ENCODE results near the gene STX1A.

The STX1A gene
- long read RNA-seq, donor 1, partial matches to known transcripts: 0 of 2 reads
- long read RNA-seq, donor 1, other reads (novel, unspliced or antisense): 0 of 2 reads
- long read RNA-seq, donor 2: 0 reads
- long read RNA-seq, donor 3, partial matches to known transcripts: 0 of 1 reads
- long read RNA-seq, donor 3, other reads (novel, unspliced or antisense): 0 of 1 reads
- long read RNA-seq, donor 4, partial matches to known transcripts: 0 of 2 reads
- long read RNA-seq, donor 4, other reads (novel, unspliced or antisense): 0 of 2 reads
- long read RNA-seq, donor 5: 0 reads
- long read RNA-seq, donor 6: 0 reads
- long read RNA-seq, donor 7, partial matches to known transcripts: 164 of 165 reads
- long read RNA-seq, donor 7, other reads (novel, unspliced or antisense): 0 of 165 reads
- long read RNA-seq, donor 8: 0 reads

DNA sequence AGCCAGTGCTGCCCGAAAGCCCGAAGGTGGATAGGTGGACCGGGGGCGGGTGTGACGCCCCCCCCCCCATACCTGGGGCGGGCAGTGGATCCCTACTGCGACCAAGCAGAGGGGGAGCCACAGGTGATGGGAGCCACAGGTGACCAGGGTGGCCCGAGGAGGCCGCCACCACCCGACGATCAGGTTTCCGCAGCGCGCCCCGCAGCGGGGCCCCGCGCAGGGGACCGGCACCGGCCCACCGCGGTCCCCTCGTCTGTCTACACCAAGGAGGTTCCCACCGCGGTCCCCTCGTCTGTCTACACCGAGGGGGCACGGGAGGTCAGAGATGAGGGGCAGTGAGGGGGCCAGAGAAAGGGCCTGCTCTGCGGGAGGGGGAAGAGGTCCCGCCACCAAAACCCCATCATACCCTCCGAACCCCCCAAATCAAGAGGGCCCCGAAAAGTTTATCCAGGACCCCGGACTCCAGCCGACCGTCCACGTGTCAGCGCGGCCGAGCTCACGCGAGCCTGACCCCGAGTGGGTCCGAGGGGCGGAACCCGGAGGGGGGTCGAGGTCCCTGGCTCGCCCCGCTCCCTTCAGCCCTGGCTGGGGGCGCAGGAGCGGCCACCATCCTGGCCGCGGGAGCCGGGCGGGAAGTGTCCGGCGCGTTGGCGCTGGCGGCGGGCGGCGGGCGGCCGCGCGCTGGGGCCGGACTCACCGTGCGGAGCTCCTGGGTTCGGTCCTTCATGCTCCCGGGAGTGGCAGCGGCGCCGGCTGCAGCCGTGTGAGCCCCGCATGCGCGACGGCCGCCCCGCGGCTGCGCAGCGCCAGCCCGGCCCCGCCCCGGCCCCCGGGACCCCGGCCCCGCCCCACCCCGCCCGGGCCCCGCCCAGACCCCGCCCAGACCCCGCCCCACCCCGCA, at the start of gene STX1A:
Gene STX1A, minus strand, starts transcription at position 765 of the 901 bp plus-strand sequence. Its CDS starts 38 bp downstream, at position 727.
- no peak for DNase-seq

- DNase-seq: peak; percentile 67
Observed at GRCh38 chr7:73768641-73769480, 49.4 kb upstream of the STX1A start.

GRCh38 chr7:73766556-73767229, 47.2 kb upstream of the STX1A start:
- DNase-seq: no peak

DNA sequence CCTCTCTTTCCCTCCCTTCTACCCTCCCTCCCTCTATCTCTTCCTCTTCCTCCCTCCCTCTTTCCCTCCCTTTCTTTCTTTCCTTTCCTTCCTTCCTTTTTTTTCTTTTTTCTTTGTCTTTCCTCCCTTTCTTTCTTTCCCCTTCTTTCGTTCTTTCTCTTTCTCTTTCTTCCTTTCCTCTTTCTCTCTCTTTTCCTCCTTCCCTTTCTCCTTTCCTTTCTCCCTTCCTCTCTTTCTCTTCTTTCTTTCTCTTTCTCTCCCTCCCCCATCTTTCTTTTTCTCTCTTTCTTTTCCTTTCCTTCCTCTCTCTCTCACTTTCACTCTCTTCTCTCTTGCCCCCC, 43.2 kb upstream of the STX1A start:
- DNase-seq: no peak

GRCh38 chr7:73761854-73762658, 42.6 kb upstream of the STX1A start:
- DNase-seq: peak; percentile 55

- DNase-seq: no peak
Observed at GRCh38 chr7:73758581-73759138, 39.2 kb upstream of the STX1A start.

- no peak for DNase-seq
Observed at GRCh38 chr7:73749931-73750776, 30.7 kb upstream of the STX1A start.

GRCh38 chr7:73746378-73746777, 26.9 kb upstream of the STX1A start:
- no peak for DNase-seq

DNA sequence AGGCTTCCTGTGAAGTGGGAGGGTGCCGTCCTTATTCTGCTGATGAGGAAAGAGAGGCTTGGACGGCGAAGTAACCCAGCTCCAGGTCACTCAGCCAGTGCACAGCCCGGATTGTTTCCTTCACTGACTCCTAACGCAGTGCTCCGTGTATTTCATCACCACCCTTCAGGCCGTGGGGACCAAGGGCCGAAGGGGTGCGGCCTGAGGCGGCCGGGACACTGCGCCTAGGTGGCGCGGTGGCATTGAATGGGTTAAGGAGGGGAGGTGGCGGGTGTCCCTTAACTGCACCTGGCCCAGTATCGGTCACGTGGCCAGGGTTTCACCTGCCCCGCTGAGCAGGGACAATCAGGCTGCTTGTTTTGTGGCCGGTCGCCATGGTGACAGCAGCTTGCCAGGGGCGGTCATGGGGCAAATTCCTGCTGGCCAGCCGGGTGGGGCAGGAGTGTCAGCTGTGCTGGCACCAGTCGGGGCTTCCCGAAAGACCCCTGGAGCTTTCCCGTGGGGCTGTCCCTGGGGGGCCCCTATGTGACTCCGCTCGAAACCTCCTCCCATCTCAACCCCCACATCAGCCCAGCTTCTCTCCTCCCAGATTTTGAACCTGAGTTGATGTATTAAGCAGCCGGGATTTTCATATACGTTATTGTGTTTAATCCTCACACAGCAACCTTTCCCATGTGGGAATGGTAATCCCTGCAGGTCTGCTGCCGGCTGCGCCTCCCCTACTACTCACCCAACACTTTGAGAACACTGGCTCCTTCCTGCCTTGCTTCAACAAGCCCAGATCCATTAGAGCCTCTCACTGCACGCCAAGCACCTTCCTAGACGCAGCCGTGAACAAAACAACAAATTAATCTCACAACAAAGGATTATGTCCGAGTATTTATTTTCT, 23.5 kb upstream of the STX1A start:
- peak; percentile 87 for DNase-seq

DNA sequence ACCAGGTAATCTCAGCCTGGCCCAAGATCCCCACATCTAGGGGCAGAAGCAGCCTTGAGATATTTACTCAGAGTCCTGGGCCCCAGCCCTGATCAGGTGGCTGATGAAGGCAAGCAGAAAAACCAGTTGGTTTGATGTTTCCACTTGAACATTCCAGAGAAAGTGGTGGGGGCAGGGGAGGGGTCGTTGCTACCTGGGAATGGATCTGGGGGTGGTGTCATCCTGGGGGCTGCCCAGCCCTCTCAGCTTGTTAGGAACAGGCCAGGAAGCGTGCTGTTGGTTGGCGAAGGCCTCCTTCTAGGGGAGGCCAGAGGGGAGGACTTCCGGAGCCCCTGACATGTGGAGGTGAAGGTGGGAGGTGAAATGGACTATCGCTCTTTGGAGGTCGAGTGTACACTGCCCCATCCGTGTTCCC, 22.9 kb upstream of the STX1A start:
- no peak for DNase-seq

DNA sequence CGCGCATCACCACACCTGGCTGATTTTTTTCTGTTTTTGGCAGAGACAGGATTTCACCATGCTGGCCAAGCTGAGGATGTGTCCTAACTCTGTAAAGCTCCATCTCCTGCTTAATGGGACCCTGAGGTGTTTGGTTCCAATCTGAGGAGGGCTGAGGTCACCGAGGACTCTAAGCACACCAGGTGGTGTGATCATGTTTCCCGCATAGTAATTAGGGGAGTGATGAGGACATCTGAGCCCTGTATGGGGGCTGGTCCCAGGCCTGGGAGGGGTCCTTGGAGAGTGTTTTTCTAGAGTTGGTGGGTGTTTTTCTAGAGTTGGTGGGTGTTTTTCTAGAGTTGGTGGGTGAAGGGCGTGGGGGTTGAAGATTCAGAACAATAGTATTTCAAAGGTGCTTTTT, 22.1 kb upstream of the STX1A start:
- DNase-seq: peak; percentile 59

- peak; percentile 52 for DNase-seq
Observed at GRCh38 chr7:73740771-73741170, 21.3 kb upstream of the STX1A start.

GRCh38 chr7:73740212-73740611, 20.7 kb upstream of the STX1A start:
- no peak for DNase-seq

DNA sequence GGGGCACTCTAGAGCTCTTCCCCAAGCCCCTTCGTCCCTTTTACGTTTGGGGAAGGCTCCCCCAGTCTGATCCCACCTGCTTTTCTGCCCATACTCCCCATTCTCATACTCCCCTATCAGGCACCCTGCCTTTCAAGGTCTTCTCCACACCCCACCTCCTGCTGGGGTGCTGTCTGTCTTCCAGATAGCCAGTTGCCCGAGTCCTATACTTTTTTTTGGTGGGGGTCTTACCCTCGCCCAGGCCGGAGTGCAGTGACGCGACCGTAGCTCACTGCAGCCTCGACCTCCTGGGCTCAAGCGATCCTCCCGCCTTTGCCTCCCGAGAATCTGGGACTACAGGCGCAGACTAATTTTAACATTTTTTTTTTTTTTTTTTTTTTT, 19.9 kb upstream of the STX1A start:
- DNase-seq: no peak

DNA sequence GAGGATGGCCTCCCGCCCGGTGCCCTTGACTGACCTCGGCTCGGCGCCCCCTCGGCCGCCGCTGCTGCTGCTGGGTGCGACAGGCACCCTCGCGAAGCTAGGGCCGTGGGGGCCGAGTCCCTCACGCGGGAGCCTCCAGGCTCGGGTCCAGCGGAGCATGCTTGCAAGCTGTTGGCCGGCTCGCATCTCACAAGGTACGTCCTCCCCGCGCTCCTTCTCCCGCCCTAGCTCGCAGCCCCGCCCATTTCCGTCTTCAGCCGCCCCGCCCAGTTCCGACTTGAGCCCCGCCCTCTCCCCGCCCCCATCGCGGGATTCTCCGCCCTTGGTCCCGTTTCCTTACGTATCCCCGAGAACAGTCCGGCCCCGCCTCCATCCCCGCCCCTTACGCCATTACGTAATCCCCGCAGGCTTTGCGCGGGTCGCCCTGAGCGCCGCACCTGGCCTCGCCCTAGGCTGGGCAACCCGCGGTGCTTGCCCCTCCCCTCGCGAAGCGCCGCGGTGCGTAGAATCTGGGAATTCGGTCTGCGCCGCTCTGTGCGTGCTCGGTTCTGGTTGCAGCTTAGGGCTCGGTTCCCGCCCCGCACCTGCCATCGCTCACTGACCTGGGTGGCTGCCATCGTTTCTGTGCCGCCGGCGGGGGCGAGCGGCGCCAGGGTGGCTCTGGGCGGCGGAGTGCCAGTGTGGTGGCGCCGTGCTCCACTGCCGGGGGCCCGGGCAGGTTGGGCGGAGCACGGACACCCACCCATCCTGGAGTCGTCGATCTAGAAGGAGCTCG, 19.3 kb upstream of the STX1A start, which contains the start of gene ABHD11:
Gene ABHD11, minus strand, starts transcription at position 191 of the 775 bp plus-strand sequence. Its CDS starts 32 bp downstream, at position 159.
- DNase-seq: peak; percentile 96

- DNase-seq: no peak
Observed at GRCh38 chr7:73738220-73738611, 18.7 kb upstream of the STX1A start.

DNA sequence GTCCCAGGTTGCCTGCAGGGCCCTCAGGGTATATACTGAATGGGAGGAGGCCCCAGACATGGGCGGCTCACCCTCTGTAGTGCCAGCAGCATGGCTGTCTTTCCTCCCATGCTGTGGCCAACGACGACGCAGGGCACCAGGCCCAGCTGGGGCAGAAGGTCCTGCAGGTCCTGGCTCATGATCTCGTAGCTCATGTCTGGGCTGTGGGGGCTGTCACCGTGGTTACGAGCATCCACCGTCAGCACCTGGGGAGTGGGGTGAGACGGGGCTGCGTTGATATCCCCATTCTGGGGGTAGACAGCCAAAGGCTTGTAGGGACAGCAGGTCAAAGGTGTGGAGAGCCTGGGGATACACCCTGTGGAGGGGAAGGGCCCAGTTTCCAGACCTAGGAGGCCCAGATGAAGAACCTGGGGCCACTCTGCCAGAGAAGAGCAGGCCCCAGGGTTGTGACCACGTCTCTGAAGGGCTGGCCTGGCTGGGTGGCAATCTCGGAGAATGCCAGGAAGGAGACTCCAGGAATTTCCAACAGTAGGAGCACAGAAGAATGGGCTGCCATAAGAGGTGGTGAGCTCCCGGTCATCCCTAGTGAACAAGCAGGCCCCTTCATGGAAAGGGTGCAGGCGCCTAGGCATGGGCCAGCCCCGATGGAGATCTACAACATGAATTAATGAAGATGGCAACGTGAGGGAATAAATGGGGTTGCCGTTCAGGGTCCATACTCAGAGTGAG, 18.2 kb upstream of the STX1A start:
- DNase-seq: no peak

All from right kidney (tissue), 9 donors.